ENCODE measurements around the gene PPP1R3E. TPM values are rescaled to one million over a fixed set of nuclear protein-coding genes. Genes with fewer than 3 reads are reported as not detected.

PPP1R3E gene
- total RNA-seq, 4 donors from 2014 or later: 7.3 to 12.6 (median 9.3) TPM

DNA sequence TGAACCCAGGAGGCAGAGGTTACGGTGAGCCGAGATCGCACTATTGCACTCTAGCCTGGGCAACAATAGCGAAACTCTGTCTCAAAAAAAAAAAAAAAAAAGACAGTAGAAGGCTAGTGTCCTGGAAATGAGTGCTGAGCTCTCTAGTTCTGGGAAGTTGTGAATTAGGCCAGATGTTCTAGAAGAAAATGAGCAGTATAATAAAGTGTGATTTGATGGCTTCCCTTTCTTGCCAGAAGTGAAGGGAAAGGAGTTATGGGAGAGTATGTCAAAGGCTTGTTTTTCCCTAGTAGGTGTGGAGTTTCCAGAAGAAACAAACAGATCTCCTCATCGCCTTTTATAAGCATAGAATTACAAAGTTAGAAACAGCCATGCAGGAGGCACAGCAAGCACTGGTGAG is 44.4 kb downstream of the PPP1R3E start:
- TF ChIP-seq, protein P1, sequence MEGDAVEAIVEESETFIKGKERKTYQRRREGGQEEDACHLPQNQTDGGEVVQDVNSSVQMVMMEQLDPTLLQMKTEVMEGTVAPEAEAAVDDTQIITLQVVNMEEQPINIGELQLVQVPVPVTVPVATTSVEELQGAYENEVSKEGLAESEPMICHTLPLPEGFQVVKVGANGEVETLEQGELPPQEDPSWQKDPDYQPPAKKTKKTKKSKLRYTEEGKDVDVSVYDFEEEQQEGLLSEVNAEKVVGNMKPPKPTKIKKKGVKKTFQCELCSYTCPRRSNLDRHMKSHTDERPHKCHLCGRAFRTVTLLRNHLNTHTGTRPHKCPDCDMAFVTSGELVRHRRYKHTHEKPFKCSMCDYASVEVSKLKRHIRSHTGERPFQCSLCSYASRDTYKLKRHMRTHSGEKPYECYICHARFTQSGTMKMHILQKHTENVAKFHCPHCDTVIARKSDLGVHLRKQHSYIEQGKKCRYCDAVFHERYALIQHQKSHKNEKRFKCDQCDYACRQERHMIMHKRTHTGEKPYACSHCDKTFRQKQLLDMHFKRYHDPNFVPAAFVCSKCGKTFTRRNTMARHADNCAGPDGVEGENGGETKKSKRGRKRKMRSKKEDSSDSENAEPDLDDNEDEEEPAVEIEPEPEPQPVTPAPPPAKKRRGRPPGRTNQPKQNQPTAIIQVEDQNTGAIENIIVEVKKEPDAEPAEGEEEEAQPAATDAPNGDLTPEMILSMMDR (IDR thresholded peaks at IDR 0.05; ENCODE audit: low read depth): no peak

DNA sequence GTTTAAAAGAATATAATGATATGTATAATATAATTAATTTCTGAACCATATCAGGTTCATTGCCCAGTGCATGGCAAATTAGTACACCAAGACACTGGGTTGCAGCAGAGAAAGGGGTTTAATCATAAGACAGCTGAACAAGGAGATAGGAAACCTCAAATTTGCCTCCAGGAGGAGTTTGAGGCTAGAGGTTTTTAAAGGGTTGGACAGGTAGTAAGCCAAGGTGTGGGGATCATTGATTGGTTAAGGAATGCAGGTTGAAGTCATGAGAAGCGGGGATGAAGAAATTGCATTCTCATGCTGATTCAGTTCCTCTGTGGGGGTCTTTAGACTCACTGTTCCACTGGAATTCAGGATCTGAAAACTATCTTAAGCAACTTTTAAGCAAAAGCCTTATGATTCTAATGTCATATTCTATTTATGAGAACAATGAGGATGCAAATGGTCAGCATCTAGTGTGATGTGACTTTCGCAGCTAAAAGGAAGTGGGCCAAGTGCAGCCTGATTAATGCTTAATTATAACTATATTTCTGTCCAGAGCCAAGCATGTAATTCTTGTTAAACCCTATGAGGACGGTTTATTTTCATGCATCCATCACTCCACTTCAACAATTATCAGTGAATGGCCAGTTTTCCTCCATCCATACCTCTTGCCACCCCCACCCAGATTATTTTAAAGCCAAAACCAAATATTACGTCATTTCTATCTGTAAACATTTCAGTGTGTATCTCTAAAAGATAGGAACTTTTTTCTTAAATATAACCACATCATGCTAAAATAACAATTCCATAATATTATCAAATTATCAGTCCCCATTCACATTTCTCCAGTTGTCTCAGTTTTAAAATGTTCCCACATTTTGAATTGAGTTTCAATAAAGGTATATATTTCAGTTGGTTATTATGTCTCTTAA is 50.0 kb downstream of the PPP1R3E start:
- TF ChIP-seq, protein P1 (IDR thresholded peaks at IDR 0.05; ENCODE audit: low read depth): no peak

DNA sequence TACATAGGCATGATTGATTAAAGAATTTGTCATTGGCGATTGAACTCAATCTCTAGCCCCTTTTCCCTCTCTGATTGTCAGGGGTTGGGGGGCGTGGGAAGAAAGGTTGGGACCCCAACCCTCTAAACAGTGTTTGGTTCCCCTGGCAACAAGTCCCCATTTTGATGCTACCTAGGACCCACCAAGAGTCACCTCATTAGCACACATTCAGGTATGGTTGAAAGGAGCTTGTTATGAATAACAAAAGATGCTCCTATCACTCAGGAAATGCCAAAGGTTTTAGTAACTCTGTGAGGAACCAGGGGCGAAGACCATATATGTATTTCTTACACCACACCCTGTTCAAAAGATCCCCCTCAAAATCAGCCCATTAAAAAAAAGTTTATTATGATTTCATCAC is 50.7 kb downstream of the PPP1R3E start:
- TF ChIP-seq, protein P1 (IDR thresholded peaks at IDR 0.05; ENCODE audit: low read depth): no peak

DNA sequence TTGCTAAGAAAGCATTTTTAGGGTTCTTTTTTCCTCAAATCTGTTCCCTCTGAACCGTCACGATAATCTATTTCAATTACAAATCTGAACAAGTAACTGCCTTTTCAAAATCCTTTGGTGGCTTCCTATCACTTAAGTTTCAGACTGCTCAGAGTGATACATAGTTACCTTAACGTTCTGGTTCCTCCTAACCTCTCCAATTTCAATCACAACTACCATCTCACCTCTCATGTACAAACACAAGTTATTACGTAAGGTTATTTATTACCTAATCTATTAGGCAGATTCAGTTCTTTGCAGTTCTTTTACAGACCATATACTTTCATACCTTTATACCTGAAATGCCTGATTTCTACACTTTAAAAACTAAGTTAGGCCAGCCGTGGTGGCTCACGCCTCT is 52.8 kb downstream of the PPP1R3E start:
- TF ChIP-seq, protein P1 (IDR thresholded peaks at IDR 0.05; ENCODE audit: low read depth): no peak

DNA sequence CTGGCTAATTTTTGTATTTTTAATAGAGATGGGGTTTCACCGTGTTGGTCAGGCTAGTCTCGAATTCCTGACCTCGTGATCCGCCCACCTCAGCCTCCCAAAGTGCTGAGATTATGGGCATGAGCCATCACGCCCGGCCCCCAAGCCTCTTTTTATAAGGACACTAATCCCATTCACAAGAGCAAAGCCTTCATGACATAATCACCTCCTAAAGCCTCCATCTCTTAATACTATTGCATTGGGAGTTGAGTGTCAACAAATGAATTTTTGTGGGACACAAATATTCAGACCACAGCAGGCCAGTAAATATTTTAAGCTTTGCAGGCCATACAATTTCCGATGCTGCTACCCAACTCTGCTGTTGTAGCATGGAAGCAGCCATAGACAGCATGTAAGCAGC is 54.1 kb downstream of the PPP1R3E start:
- TF ChIP-seq, protein P1 (IDR thresholded peaks at IDR 0.05; ENCODE audit: low read depth): no peak

Small RNA genes lying within 50 kb of the gene (small RNA-seq; reads per million reads assigned to genes)
- not detected for gene RNU6-1046P

Other genes with a start within 250 kb of the PPP1R3E start
- gene CDH24, start 245.3 kb downstream of the PPP1R3E start, total RNA-seq: 1 to 10 TPM; 1.5 to 4.1 (median 1.8) TPM
- gene ACIN1, start 207.7 kb downstream of the PPP1R3E start, total RNA-seq: 100 to 1,000 TPM in 2 of 4 donors, 10 to 100 TPM in 2; 89.6 to 124 (median 109) TPM
- gene C14orf119, start 207.4 kb downstream of the PPP1R3E start, total RNA-seq: 10 to 100 TPM; 22.3 to 45.0 (median 41.7) TPM
- gene CIROP, start 197.9 kb downstream of the PPP1R3E start, total RNA-seq: not detected
- gene CEBPE, start 183.6 kb downstream of the PPP1R3E start, total RNA-seq: under 1 TPM in 1 of 4 donors, not detected in 3; 0.68 TPM
- gene SLC7A8, start 119.2 kb downstream of the PPP1R3E start, total RNA-seq: 10 to 100 TPM; 45.7 to 83.8 (median 61.4) TPM
- not detected for gene RNF212B, start 64.9 kb downstream of the PPP1R3E start, total RNA-seq
- 10 to 100 TPM in 1 of 4 donors, 1 to 10 TPM in 3; 5.4 to 11.1 (median 7.4) TPM for gene HOMEZ, start 16.7 kb downstream of the PPP1R3E start, total RNA-seq
- 10 to 100 TPM; 32.1 to 75.9 (median 50.6) TPM for gene BCL2L2, start 4.0 kb upstream of the PPP1R3E start, total RNA-seq
- 10 to 100 TPM; 31.8 to 56.1 (median 42.5) TPM for gene PABPN1, start 18.6 kb upstream of the PPP1R3E start, total RNA-seq
- gene SLC22A17, start 50.0 kb upstream of the PPP1R3E start, total RNA-seq: 1 to 10 TPM; 1.8 to 5.5 (median 4.2) TPM
- 10 to 100 TPM in 2 of 4 donors, 1 to 10 TPM in 2; 8.5 to 12.8 (median 9.8) TPM for gene EFS, start 62.3 kb upstream of the PPP1R3E start, total RNA-seq
- gene IL25, start 70.0 kb upstream of the PPP1R3E start, total RNA-seq: not detected
- not detected for gene CMTM5, start 74.2 kb upstream of the PPP1R3E start, total RNA-seq
- gene MYH6, start 105.4 kb upstream of the PPP1R3E start, total RNA-seq: not detected
- not detected for gene MYH7, start 132.8 kb upstream of the PPP1R3E start, total RNA-seq
- gene NGDN, start 166.8 kb upstream of the PPP1R3E start, total RNA-seq: 10 to 100 TPM; 20.5 to 43.4 (median 35.1) TPM
- gene ZFHX2, start 248.9 kb upstream of the PPP1R3E start, total RNA-seq: 1 to 10 TPM in 1 of 4 donors, under 1 TPM in 3; 0.33 to 1.4 (median 0.50) TPM